Mesenchymal stem cell (in vitro differentiated cells and primary cell): ENCODE results near the gene SMAD3.

ENCODE experiments used
- DNase-seq: peaks from one replicate; pipeline ENCODE4 v3.0.0-alpha.2; 2013
- H2AFZ ChIP-seq: one replicate; pipeline ENCODE4 v1.6.1; 2013; ENCODE audit warnings: low read depth, mild to moderate bottlenecking, control low read depth, inconsistent platforms, low read length, moderate library complexity
- H2AK5ac ChIP-seq: 2 replicates; pipeline ENCODE4 v1.6.1; 2013; ENCODE audit warnings: low read length, moderate library complexity, mild to moderate bottlenecking, inconsistent platforms; ENCODE audit not compliant: severe bottlenecking
- H2BK120ac ChIP-seq: one replicate; pipeline ENCODE4 v1.6.1; 2013; ENCODE audit warnings: low read depth, mild to moderate bottlenecking, inconsistent platforms, low read length, moderate library complexity
- H2BK12ac ChIP-seq, 2 experiments: one replicate each; pipeline ENCODE4 v1.6.1; 2013; ENCODE audit warnings: inconsistent platforms in 2 of 2, low read length in 2 of 2, mild to moderate bottlenecking in 2 of 2, moderate library complexity in 2 of 2, control low read depth in 1 of 2
- H2BK15ac ChIP-seq: one replicate; pipeline ENCODE4 v1.6.1; 2013; ENCODE audit warnings: mild to moderate bottlenecking, low read depth, inconsistent platforms; ENCODE audit not compliant: poor library complexity, severe bottlenecking
- H2BK5ac ChIP-seq: 2 replicates; pipeline ENCODE4 v1.6.1; 2013; ENCODE audit warnings: low read depth, mild to moderate bottlenecking, low read length, control low read depth, inconsistent platforms; ENCODE audit not compliant: poor library complexity, severe bottlenecking
- H3K14ac ChIP-seq, 2 experiments: one replicate each; pipeline ENCODE4 v1.6.1; 2013; ENCODE audit warnings: inconsistent platforms in 2 of 2, low read length in 2 of 2, control low read depth in 1 of 2, mild to moderate bottlenecking in 1 of 2, moderate library complexity in 1 of 2
- H3K18ac ChIP-seq, 2 experiments: one replicate each; pipeline ENCODE4 v1.6.1; 2013; ENCODE audit warnings: inconsistent platforms in 2 of 2, low read length in 2 of 2, control low read depth in 1 of 2, low read depth in 1 of 2, mild to moderate bottlenecking in 1 of 2
- H3K23ac ChIP-seq, 2 experiments: one replicate each; pipeline ENCODE4 v1.6.1; 2013; ENCODE audit warnings: inconsistent platforms in 2 of 2, low read length in 2 of 2, mild to moderate bottlenecking in 2 of 2, moderate library complexity in 2 of 2, control low read depth in 1 of 2
- H3K27ac ChIP-seq: 2 replicates; pipeline ENCODE4 v1.5.1; 2013; ENCODE audit warnings: mild to moderate bottlenecking, moderate library complexity, low read length, control low read depth, inconsistent platforms; ENCODE audit not compliant: poor library complexity, severe bottlenecking
- H3K27me3 ChIP-seq, 2 experiments: 2 replicates each; pipeline versions ENCODE4 v1.6.1 to v1.7.0; 2013; ENCODE audit warnings: low read length in 2 of 2, mild to moderate bottlenecking in 2 of 2, moderate library complexity in 2 of 2, control low read depth in 1 of 2, inconsistent platforms in 1 of 2; ENCODE audit not compliant: control insufficient read depth in 1 of 2, insufficient read depth in 1 of 2
- H3K36me3 ChIP-seq, 2 experiments: 2 replicates each; pipeline versions ENCODE4 v1.6.1 to v1.7.0; 2013; ENCODE audit warnings: low read length in 2 of 2, control low read depth in 1 of 2, inconsistent platforms in 1 of 2, low read depth in 1 of 2, mild to moderate bottlenecking in 1 of 2; ENCODE audit not compliant: insufficient read depth in 2 of 2, control insufficient read depth in 1 of 2
- H3K4ac ChIP-seq, 2 experiments: one replicate each; pipeline ENCODE4 v1.6.1; 2013; ENCODE audit warnings: inconsistent platforms in 2 of 2, low read length in 2 of 2, mild to moderate bottlenecking in 2 of 2, moderate library complexity in 2 of 2, control low read depth in 1 of 2, low read depth in 1 of 2
- H3K4me1 ChIP-seq: 2 replicates; pipeline ENCODE4 v1.6.1; 2013; ENCODE audit warnings: low read depth, low read length, control low read depth; ENCODE audit not compliant: control insufficient read depth, insufficient read depth
- H3K4me2 ChIP-seq: 2 replicates; pipeline ENCODE4 v1.6.1; 2013; ENCODE audit warnings: low read length, mild to moderate bottlenecking, inconsistent platforms; ENCODE audit not compliant: poor library complexity, severe bottlenecking
- H3K4me3 ChIP-seq, 2 experiments: 2 replicates each; pipeline versions ENCODE4 v1.5.1 to v1.7.0; 2013; ENCODE audit warnings: low read length in 2 of 2, mild to moderate bottlenecking in 2 of 2, control low read depth in 1 of 2, low read depth in 1 of 2; ENCODE audit not compliant: insufficient read depth in 1 of 2
- H3K79me1 ChIP-seq: replicated peaks from 2 replicates; pipeline ENCODE4 v1.6.1; 2013; ENCODE audit warnings: mild to moderate bottlenecking, control low read depth, low read length, inconsistent platforms; ENCODE audit not compliant: poor library complexity, severe bottlenecking
- H3K9ac ChIP-seq: 2 replicates; pipeline ENCODE4 v1.7.0; 2013; ENCODE audit warnings: mild to moderate bottlenecking, low read length, moderate library complexity
- H3K9me3 ChIP-seq: 2 replicates; pipeline ENCODE4 v1.7.0; 2013; ENCODE audit warnings: mild to moderate bottlenecking, low read length; ENCODE audit not compliant: control insufficient read depth
- H4K8ac ChIP-seq: one replicate; pipeline ENCODE4 v1.6.1; 2013; ENCODE audit warnings: inconsistent platforms, mild to moderate bottlenecking, low read length, moderate library complexity
- H4K91ac ChIP-seq: one replicate; pipeline ENCODE4 v1.6.1; 2013; ENCODE audit warnings: mild to moderate bottlenecking, low read length, inconsistent platforms
- WGBS: methylation state at CpG from one replicate; pipeline ENCODE4 v1.1.7; 2013; ENCODE audit warnings: mixed read lengths; 5-methylcytosine and 5-hydroxymethylcytosine counted together

Gene SMAD3

GRCh38 chr15:67076147-67076843 is 10.9 kb downstream of the SMAD3 start:
- no peaks in the 10 kb centered on the region for H3K9me3 ChIP-seq
- peaks cover 3 to 29% of the 10 kb centered on the region in 2 experiments for H3K36me3 ChIP-seq
- peak; percentile 90 for DNase-seq
- H2BK120ac ChIP-seq = peak overlapping the region; percentile 56
- peak overlapping the region; percentile 4 for H3K27ac ChIP-seq
- H2BK12ac ChIP-seq = peak overlapping the region; percentile 13 to 14
- H3K27me3 ChIP-seq = no peaks in the 10 kb centered on the region
- H2AFZ ChIP-seq = no peak overlapping the region
- H3K4me3 ChIP-seq = peak overlapping the region in 1 of 2 experiments; percentile 3
- WGBS = 17% methylated on average over 11 of the region's 13 CpGs
- peaks cover 11% of the 10 kb centered on the region for H3K79me1 ChIP-seq
- peak overlapping the region in 1 of 2 experiments; percentile 48 for H3K23ac ChIP-seq
- H4K8ac ChIP-seq = peak overlapping the region; percentile 75
- H4K91ac ChIP-seq = peak overlapping the region; percentile 88
- no peak overlapping the region for H3K9ac ChIP-seq
- H3K14ac ChIP-seq = peak overlapping the region in 1 of 2 experiments; percentile 19
- H3K18ac ChIP-seq = peak overlapping the region; percentile 86 to 94
- peak overlapping the region; percentile 2 for H2BK15ac ChIP-seq
- H2AK5ac ChIP-seq = peak overlapping the region; percentile 1
- peaks cover 21% of the 10 kb centered on the region for H3K4me1 ChIP-seq
- no peak overlapping the region for H3K4me2 ChIP-seq
- no peak overlapping the region for H2BK5ac ChIP-seq
- peak overlapping the region; percentile 10 to 71 for H3K4ac ChIP-seq

- H2BK120ac ChIP-seq = no peak overlapping the region
- no peak overlapping the region for H4K8ac ChIP-seq
Measured at GRCh38 chr15:67077641-67078215, 12.3 kb downstream of the SMAD3 start.

GRCh38 chr15:67079361-67079760 is 14.0 kb downstream of the SMAD3 start:
- no peaks in the 10 kb centered on the region for H3K27me3 ChIP-seq
- no peak for DNase-seq
- H3K36me3 ChIP-seq = peaks cover 0 to 22% of the 10 kb centered on the region in 2 experiments
- H3K4me2 ChIP-seq = no peak overlapping the region
- H3K18ac ChIP-seq = no peak overlapping the region
- no peak overlapping the region for H4K8ac ChIP-seq
- no peak overlapping the region for H2BK5ac ChIP-seq
- 100% methylated on average over 3 of the region's 3 CpGs for WGBS
- H3K27ac ChIP-seq = no peak overlapping the region
- H2AFZ ChIP-seq = no peak overlapping the region
- H3K14ac ChIP-seq = no peak overlapping the region
- H2AK5ac ChIP-seq = no peak overlapping the region
- H3K4me3 ChIP-seq = no peak overlapping the region
- H2BK120ac ChIP-seq = no peak overlapping the region
- H4K91ac ChIP-seq = no peak overlapping the region
- H2BK12ac ChIP-seq = no peak overlapping the region
- H2BK15ac ChIP-seq = no peak overlapping the region
- H3K23ac ChIP-seq = no peak overlapping the region
- H3K9me3 ChIP-seq = no peaks in the 10 kb centered on the region
- H3K4ac ChIP-seq = no peak overlapping the region
- H3K4me1 ChIP-seq = peaks cover 22% of the 10 kb centered on the region
- H3K79me1 ChIP-seq = peaks cover 14% of the 10 kb centered on the region
- H3K9ac ChIP-seq = peak overlapping the region; percentile 6

More at GRCh38 chr15:67077641-67078215, 12.3 kb downstream of the SMAD3 start:
- H3K4ac ChIP-seq = peak overlapping the region in 1 of 2 experiments; percentile 57
- H3K14ac ChIP-seq = peak overlapping the region in 1 of 2 experiments; percentile 26
- 92% methylated on average over 6 of the region's 6 CpGs for WGBS
- no peak overlapping the region for H3K23ac ChIP-seq
- H3K4me2 ChIP-seq = no peak overlapping the region
- no peak for DNase-seq
- H2AK5ac ChIP-seq = peak overlapping the region; percentile 55
- H2BK15ac ChIP-seq = no peak overlapping the region
- H3K9ac ChIP-seq = no peak overlapping the region
- H2BK5ac ChIP-seq = no peak overlapping the region
- H3K4me1 ChIP-seq = peaks cover 19% of the 10 kb centered on the region
- H3K18ac ChIP-seq = peak overlapping the region; percentile 24 to 67
- peaks cover 0 to 23% of the 10 kb centered on the region in 2 experiments for H3K36me3 ChIP-seq
- H2BK12ac ChIP-seq = peak overlapping the region; percentile 22 to 87
- H3K9me3 ChIP-seq = no peaks in the 10 kb centered on the region
- peaks cover 9% of the 10 kb centered on the region for H3K79me1 ChIP-seq
- no peak overlapping the region for H2AFZ ChIP-seq
- no peak overlapping the region for H4K91ac ChIP-seq
- H3K27me3 ChIP-seq = no peaks in the 10 kb centered on the region
- no peak overlapping the region for H3K4me3 ChIP-seq
- no peak overlapping the region for H3K27ac ChIP-seq
